CD4-positive, alpha-beta memory T cell (primary cell): ENCODE results near the gene FRMD7. TPM values are rescaled to one million over a fixed set of nuclear protein-coding genes. Genes with fewer than 3 reads are reported as not detected.

Source experiments
- CTCF ChIA-PET: fragments of 350-600 bp; sonication (Branson Sonifier 250); formaldehyde crosslinking; loops from one replicate; lab custom pipeline; 2021; ENCODE audit warnings: inconsistent platforms; ENCODE audit not compliant: partially characterized antibody; lab: Charles Lee
- POLR2A ChIA-PET: fragments of 350-600 bp; sonication (Branson Sonifier 250); formaldehyde crosslinking; loops from one replicate; lab custom pipeline; 2021; ENCODE audit not compliant: partially characterized antibody; lab: Charles Lee
- DNase-seq, 5 donors: peaks; one replicate each; pipeline versions ENCODE4 v3.0.0 to v3.0.0-alpha.2; 2020 to 2022; ENCODE audit warnings: mixed read lengths in 1 of 5
- H3K27ac ChIP-seq: one replicate; pipeline ENCODE4 v1.7.0; 2013; ENCODE audit warnings: low read depth, low read length
- H3K27me3 ChIP-seq: 2 replicates; pipeline ENCODE4 v1.7.0; 2013; ENCODE audit warnings: mild to moderate bottlenecking, low read length, moderate library complexity; ENCODE audit not compliant: insufficient read depth
- H3K36me3 ChIP-seq: 2 replicates; pipeline ENCODE4 v1.7.0; 2013; ENCODE audit warnings: mild to moderate bottlenecking, low read length, moderate library complexity; ENCODE audit not compliant: insufficient read depth
- H3K4me1 ChIP-seq: 2 replicates; pipeline ENCODE4 v1.7.0; 2013; ENCODE audit warnings: mild to moderate bottlenecking, low read length, moderate library complexity; ENCODE audit not compliant: insufficient read depth
- H3K4me3 ChIP-seq, 2 donors: one replicate each; pipeline ENCODE4 v1.7.0; 2013; ENCODE audit warnings: low read length in 2 of 2, mild to moderate bottlenecking in 1 of 2
- H3K9me3 ChIP-seq, 2 donors: one replicate each; pipeline ENCODE4 v1.7.0; 2013; ENCODE audit warnings: low read length in 2 of 2, control low read depth in 1 of 2; ENCODE audit not compliant: control insufficient read depth in 1 of 2
- H3K27ac Mint-ChIP-seq, 7 donors: one replicate each; pipeline ENCODE4 v1.8.0; 2020 to 2021; ENCODE audit warnings: mixed read lengths in 7 of 7, mild to moderate bottlenecking in 6 of 7, inconsistent platforms in 3 of 7, moderate library complexity in 3 of 7
- H3K27me3 Mint-ChIP-seq, 2 donors: one replicate each; pipeline ENCODE4 v1.8.0; 2020 to 2021; ENCODE audit warnings: mixed read lengths in 2 of 2
- H3K36me3 Mint-ChIP-seq, 2 donors: one replicate each; pipeline ENCODE4 v1.8.0; 2020 to 2021; ENCODE audit warnings: mixed read lengths in 2 of 2, inconsistent platforms in 1 of 2, mild to moderate bottlenecking in 1 of 2
- H3K4me1 Mint-ChIP-seq, 4 donors: one replicate each; pipeline ENCODE4 v1.8.0; 2020 to 2021; ENCODE audit warnings: mixed read lengths in 4 of 4, mild to moderate bottlenecking in 1 of 4
- H3K4me3 Mint-ChIP-seq, 8 donors: one replicate each; pipeline ENCODE4 v1.8.0; 2020 to 2021; ENCODE audit warnings: mixed read lengths in 8 of 8, mild to moderate bottlenecking in 7 of 8, moderate library complexity in 6 of 8, inconsistent platforms in 3 of 8
- H3K9me3 Mint-ChIP-seq, 8 donors: one replicate each; pipeline ENCODE4 v1.8.0; 2020 to 2021; ENCODE audit warnings: mixed read lengths in 8 of 8, mild to moderate bottlenecking in 5 of 8, inconsistent platforms in 3 of 8, moderate library complexity in 1 of 8
- intact Hi-C: fragments of 100-400 bp; cut with micrococcal nuclease; formaldehyde crosslinking; loops from one replicate; pipeline ENCODE4 v1.15.1; 2023
- polyA plus RNA-seq, 2 donors: library from polyadenylated mRNA; unstranded; fragments of 300-500 nt; fragmentation: Illumina TruSeq; gene quantifications; one replicate each; pipeline ENCODE4 v1.2.3, GENCODE V29; 2021
- total RNA-seq, 2 experiments: library from RNA; stranded (reverse); gene quantifications; one replicate each; pipeline ENCODE4 v1.2.3, GENCODE V29; 2021

The FRMD7 gene
- total and polyA plus RNA-seq, 4 experiments from 2014 or later = not detected

DNA sequence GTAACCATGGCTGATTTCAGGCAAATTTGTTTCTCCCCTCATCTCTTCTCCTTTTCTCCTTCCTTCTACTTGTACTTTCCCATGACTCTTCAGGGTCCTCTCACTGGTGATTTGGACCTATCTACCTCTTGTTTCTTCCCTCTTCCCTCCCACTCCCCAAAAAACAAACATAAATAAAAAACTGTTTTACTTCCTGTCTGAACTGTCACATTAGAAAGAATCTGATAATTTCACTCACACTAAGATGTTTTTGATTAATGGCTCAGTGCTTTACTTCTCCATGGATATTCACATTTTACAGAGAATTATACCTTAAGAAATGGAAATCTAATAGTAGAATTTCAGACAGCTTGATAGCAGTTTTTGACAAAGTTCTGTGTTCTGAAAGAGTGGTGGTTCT lies 97.6 kb downstream of the FRMD7 start:
- Mint-ChIP-seq H3K27me3 (no peaks in the 10 kb centered on the region), H3K36me3 (peaks cover 0 to 9% of the 10 kb centered on the region in 2 donors), H3K4me1 (peaks cover 46 to 72% (median 60%) of the 10 kb centered on the region in 4 donors), H3K4me3 (peak overlapping the region in 5 of 8 donors; percentile 3 to 44 (median 13)), H3K27ac (peak overlapping the region in 2 of 7 donors; percentile 57 to 81), H3K9me3 (no peaks in the 10 kb centered on the region)
- Histone ChIP-seq H3K27ac (no peak overlapping the region), H3K4me3 (no peak overlapping the region), H3K27me3 (no peaks in the 10 kb centered on the region), H3K9me3 (no peaks in the 10 kb centered on the region), H3K4me1 (peaks cover 75% of the 10 kb centered on the region), H3K36me3 (no peaks in the 10 kb centered on the region)
- ChIA-PET CTCF (interaction anchor here (0.8 to 1.0 kb wide), 2 partner anchors 44 to 189 kb away, joined by 3 read pairs; partner anchors contain the start of gene RAP2C), POLR2A (no interaction called here)
- no peak for DNase-seq
- intact Hi-C loops = no loop called here

Other genes starting within 250 kb of the FRMD7 start
- gene STK26, start 104.7 kb downstream of the FRMD7 start, total RNA-seq = 10 to 100 TPM; 38.1 to 41.7 TPM
- gene STK26, start 104.7 kb downstream of the FRMD7 start, polyA plus RNA-seq = 10 to 100 TPM; 48.5 to 57.2 TPM
- 10 to 100 TPM; 28.2 to 30.8 TPM for gene RAP2C, start 91.4 kb upstream of the FRMD7 start, total RNA-seq
- gene RAP2C, start 91.4 kb upstream of the FRMD7 start, polyA plus RNA-seq = 10 to 100 TPM; 15.2 to 20.8 TPM